Fibroblast of lung (primary cell): ENCODE data around the gene LRRC8C.

ENCODE experiments used
- CTCF ChIP-seq, 2 donors: IDR thresholded peaks in 1 of 2; conservative IDR thresholded peaks in 1 of 2; 1 replicate in 1 of 2; 2 replicates in 1 of 2; pipeline ENCODE4 v1.5.1; 2011 to 2012; ENCODE audit warnings: low read length in 2 of 2, control low read depth in 1 of 2, inconsistent platforms in 1 of 2, low read depth in 1 of 2, mild to moderate bottlenecking in 1 of 2
- EZH2 ChIP-seq: IDR thresholded peaks from 2 replicates; pipeline ENCODE4 v1.5.1; 2012; ENCODE audit warnings: low read length, control low read depth, mild to moderate bottlenecking; ENCODE audit errors: missing control alignments

- no peak for TF ChIP-seq CTCF (conservative IDR thresholded peaks at IDR 0.05 in 1 of 2, IDR thresholded peaks at IDR 0.05 in 1 of 2; ENCODE audit: low read depth in 1 of 2, low read length in 2 of 2)
- TF ChIP-seq EZH2: no peak
These were observed 28.5 kb upstream of the LRRC8C start for GRCh38 chr1:89604414-89604735.
